ENCODE results near the gene ACR.
"Not testable (repeated sequence)": the region's sequence is repeated elsewhere in the genome, so short reads cannot be mapped to it uniquely, and the experiment has no call there.

GRCh38 chr22:50785289-50785688 lies 47.3 kb downstream of the ACR start:
- TF ChIP-seq EZH2 (IDR thresholded peaks at IDR 0.05; ENCODE audit: insufficient read depth, poor library complexity, severe bottlenecking); EZH2phosphoT487 (IDR thresholded peaks at IDR 0.05; ENCODE audit: insufficient read depth, low read depth): not testable (repeated sequence)
